ENCODE results near the gene PRDX4.
A peak's percentile ranks its signal among the peaks of the same experiment; 100 is the strongest.
"Not testable (repeated sequence)": the region's sequence is repeated elsewhere in the genome, so short reads cannot be mapped to it uniquely, and the experiment has no call there.

Gene PRDX4

DNA sequence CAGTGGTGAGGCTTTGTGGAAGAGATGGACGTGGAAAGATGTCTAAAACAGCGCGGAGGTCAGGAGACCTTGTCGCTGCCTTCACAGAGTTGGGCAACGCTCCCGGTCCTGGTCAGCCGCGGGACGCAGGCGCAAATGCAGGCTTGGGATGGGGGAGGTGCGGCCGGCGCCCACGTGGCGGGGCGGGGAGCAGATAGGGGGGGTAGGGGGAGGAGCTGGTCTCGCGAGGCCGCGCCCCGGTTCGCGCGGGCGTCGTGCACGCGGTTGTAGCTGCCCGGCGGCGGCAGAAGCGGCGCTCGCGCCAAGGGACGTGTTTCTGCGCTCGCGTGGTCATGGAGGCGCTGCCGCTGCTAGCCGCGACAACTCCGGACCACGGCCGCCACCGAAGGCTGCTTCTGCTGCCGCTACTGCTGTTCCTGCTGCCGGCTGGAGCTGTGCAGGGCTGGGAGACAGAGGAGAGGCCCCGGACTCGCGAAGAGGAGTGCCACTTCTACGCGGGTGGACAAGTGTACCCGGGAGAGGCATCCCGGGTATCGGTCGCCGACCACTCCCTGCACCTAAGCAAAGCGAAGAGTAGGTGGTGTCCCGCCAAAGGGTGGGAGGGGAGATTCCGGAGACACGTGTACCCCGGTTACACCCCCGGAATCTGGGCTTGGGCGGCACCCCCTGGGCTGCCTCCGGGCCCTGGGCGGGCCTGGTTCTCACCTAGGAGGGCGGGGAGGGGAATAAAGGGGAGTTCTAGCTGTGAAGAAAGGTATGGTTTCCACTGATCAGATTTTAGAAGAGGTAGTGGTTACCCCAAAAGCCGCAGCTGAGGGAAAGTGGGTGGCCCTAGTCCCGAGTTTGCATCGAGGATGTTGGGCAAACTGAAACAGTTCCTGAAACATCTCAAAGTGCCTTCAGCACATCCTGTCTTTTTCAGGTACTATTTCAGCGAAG is at the start of gene PRDX4:
Gene PRDX4 (plus strand): TSS at position 255 of the 939 bp plus-strand sequence. CDS start 78 bp downstream, at position 333.
- peak; percentile 82 for DNase-seq

DNA sequence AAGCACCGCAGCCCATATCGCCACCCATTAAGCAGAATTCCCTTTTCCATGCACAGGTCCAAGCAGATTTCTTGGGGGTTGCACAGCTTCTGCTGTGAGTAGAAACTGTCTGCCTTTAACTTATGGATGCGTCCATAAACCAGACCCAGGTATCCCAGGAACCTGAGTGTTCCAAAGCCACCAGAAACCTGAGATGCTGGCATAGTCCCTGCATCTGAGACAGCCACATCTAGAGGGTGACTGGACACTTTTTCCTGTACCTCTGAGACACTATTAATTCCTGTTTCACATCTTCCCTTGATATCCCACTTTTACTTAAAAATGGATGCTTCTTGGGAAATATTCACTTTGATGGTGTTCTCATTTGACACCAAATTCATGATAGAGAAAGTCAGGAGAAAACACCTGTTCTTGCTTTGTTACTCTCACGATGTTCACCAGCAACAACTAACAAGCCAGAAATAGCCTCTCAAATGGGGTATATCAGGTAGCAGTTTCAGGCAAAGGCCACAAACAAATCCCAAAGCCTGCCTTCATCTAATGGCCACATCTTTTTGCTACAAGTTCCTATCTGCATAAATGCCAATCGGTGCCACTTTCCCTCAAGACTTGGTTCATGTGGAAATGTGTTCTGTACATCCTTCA is 45.5 kb upstream of the PRDX4 start:
- DNase-seq, result no peak

DNA sequence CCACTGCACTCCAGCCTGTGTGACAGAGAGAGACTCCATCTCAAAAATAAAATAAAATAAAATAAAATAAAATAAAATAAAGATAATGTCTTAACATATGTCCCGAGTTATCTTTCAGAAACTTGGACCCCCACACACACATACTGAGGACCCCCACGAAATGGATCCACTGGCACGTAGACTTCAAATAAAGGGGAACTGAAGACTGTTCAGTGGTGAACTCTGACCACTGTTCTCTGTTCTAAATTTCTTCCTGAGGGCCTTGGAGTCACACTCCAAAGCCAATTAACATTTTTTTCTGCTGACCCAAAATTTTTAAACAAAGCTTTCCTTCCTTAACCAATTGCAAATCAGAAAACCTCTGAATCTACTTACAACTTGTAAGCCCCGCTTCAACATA is 43.5 kb upstream of the PRDX4 start:
- DNase-seq, result no peak

- no peak for DNase-seq
These were observed 40.6 kb upstream of the PRDX4 start for GRCh38 chrX:23626651-23627050.

- DNase-seq, result no peak
These were observed 39.2 kb upstream of the PRDX4 start for GRCh38 chrX:23628131-23628530.

- no peak for DNase-seq
These were observed 36.2 kb upstream of the PRDX4 start for GRCh38 chrX:23631136-23631535.

DNA sequence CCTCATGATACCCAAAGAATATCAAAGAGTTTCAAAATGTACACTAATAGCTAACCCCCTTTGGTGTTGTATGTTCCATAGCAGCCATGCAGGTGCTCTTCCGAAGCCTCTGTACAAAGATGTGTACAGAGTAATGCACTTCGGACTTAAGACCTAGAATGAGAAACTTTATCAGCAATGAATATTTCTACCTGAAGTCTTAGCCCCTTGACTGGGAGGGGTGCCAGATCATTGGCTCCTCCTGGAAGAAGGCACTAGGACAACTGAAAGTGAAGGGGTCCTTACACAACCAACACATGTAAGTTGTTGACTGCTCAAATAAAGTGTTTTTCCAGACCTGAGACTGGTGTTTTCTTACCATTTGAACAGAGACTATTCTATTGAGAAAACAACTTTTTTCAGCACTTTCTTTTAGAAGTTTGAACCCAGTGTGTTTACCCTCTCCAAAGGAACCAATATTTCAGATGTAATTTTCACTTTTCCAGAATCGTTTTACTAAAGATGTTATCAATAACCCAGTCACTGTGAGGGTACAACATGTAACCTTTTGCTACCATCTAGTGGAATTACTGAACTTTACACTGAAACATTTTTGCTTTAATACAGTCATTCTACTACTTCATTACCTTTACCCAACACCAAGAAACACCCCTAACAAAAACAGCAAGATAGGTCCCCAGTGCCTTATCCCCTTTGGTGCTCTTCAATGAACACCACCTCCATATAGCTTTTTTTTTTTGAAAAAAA is 33.3 kb upstream of the PRDX4 start:
- DNase-seq, result no peak

- no peak for DNase-seq
These were observed 30.1 kb upstream of the PRDX4 start for GRCh38 chrX:23637187-23637586.

GRCh38 chrX:23643020-23643419 is 24.3 kb upstream of the PRDX4 start:
- DNase-seq, result no peak

- no peak for DNase-seq
These were observed 22.5 kb upstream of the PRDX4 start for GRCh38 chrX:23644744-23645143.

DNA sequence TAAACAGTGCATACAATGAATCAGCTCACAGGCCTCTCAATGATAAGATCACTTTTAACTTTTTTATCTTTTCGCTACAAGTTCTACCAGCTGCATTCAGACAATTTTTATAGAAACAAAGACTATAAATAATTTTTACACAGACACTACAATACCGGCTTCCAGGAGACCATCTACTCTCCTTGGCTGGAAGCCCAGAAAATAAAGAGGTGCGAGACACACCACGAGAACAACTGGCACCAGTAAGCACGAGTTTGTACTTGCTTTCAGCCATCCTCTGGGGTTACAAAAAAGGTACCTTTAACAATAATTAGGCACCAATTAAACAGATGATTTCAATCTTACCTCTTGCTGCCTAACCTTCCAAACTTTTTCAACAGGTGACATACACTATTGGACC is 11.2 kb upstream of the PRDX4 start:
- no peak for DNase-seq

GRCh38 chrX:23656684-23657083 is 10.6 kb upstream of the PRDX4 start:
- DNase-seq, result no peak

GRCh38 chrX:23659339-23659738 is 8.0 kb upstream of the PRDX4 start:
- DNase-seq, result no peak

DNA sequence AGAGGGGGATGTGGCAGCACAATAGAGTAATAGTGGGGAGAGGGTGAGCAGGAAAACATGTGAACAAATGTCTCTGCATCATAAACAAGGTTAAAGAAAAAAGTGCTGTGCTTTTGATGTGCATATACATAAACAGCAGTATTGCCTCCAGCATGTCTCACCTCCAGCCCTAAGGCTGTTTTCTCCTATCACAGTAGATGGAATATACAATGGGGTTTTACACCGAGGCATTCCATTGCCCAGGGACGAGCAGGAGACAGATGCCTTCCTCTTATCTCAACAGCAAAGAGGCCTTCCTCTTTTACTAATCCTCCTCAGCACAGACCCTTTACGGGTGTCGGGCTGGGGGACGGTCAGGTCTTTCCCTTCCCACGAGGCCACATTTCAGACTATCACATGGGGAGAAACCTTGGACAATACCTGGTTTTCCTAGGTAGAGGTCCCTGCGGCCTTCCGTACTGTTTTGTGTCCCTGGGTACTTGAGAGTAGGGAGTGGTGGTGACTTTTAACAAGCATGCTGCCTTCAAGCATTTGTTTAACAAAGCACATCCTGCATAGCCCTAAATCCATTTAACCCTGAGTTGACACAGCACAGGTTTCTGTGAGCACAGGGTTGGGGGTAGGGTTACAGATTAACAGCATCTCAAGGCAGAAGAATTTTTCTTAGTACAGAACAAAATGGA is 7.1 kb upstream of the PRDX4 start:
- not testable (repeated sequence) for DNase-seq

GRCh38 chrX:23660766-23661132 is 6.5 kb upstream of the PRDX4 start:
- no peak for DNase-seq

- no peak for DNase-seq
These were observed 5.6 kb upstream of the PRDX4 start for GRCh38 chrX:23661671-23662070.

GRCh38 chrX:23662187-23662586 is 5.1 kb upstream of the PRDX4 start:
- DNase-seq, result no peak

GRCh38 chrX:23662853-23663252 is 4.4 kb upstream of the PRDX4 start:
- no peak for DNase-seq

DNA sequence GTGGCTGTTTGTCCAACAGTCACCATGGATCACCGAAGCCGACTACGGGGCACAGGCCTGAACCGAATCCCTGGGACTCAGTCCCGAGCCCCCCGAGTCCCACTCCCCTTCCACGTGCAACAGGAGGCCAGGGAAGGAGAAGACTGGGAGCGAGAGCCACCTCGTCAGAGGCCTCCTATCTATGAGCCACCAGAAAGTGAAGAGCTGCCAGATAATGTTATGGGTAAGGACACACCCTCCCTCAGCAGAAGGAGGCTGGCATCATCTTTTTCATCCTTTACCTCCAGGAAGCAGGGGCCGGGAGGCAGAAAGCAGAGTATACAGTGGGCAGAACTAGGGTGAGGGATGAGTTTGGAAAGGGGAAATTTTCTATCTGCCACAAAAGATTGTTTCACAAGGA is 2.8 kb upstream of the PRDX4 start:
- no peak for DNase-seq

DNA sequence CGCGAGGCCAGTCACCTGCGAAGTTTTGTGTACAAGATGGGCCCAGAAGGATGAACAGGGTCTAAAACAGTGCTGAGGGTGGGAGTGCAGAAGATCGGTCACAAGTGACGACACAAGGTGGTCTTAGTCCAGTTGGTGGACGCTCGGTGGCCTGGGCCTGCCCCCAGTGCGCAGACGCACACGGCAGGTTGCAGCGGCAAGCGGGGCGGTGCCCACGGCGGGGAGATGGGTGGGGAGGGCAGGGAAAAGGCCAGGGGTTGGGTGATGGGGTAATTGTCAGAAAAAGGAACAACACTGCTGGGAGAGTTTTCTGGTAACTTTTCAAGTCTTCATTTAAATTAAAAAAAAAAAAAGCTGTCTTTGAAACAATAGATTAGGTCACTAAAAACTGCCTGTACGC is 1.0 kb upstream of the PRDX4 start:
- no peak for DNase-seq

GRCh38 chrX:23668335-23668734 is 1.0 kb downstream of the PRDX4 start:
- DNase-seq, result no peak

DNA sequence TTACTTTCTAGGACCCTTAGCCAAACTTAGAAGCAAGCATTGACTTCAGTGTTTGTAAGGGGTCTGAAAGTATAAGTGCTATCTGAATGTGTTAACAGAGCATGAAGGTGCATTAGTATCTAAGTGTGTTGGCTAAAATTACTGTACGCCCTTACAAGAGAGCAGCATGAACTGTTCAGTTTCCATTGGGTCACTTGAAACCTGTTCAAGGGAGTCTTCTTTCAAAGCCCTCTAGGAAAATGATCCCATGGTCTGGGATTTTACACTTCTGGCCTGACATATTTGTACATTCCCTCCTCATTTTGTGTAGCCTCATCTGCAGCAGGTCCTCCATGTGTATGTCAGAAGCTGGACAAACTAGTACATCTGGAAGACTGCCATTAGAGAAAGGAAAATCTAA is 3.2 kb downstream of the PRDX4 start:
- no peak for DNase-seq

DNA sequence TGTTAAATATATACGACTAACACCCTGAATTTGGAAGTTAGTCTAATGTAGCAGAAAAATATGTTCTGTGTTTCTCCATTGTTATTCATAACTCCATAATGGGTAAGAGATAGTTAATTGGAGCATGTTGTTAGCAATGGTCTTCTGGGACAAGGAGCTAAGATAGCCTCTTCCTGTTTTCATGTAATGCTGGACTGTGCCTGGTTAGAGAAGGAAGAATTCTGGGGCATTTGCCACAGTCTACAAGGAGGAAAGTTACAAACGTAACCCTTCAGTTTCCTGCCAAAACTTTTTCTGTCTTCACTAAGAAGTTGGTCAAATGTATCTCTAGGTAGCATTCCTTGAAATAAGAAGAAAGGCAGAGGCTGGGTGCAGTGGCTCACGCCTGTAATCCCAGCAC is 5.8 kb downstream of the PRDX4 start:
- no peak for DNase-seq
